Colon (tissue), 2 donors: ENCODE results near the gene DPYSL5.

Experiments used
- FAIRE-seq: peaks from 2 replicates; lab custom pipeline; 2012; peaks lifted over from hg19 to GRCh38; lab: Jason Lieb, UNC
- donor health status: control.
- donor health status: control.

The DPYSL5 gene

DNA sequence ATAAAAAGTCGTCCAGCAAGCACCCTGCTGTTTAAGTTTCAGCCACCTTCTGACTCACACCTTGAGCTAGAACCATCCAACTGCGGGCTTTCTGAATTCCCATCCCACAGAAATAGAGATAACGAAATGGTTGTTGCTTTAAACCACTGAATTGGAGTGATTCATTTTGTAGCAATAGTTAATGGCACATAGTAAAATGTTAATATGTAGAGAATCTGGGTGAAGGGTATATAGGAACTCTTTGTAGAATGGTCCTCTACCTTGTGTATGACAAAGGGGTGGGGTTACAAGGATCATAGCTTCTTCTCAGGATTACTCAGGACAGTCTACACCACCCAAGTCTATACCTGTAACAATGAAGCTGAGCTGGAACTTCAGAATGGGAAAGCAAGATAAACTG, 120.1 kb downstream of the DPYSL5 start:
- no peak for FAIRE-seq

- no peak for FAIRE-seq
Observed at GRCh38 chr2:26969077-26969844, 121.3 kb downstream of the DPYSL5 start.

DNA sequence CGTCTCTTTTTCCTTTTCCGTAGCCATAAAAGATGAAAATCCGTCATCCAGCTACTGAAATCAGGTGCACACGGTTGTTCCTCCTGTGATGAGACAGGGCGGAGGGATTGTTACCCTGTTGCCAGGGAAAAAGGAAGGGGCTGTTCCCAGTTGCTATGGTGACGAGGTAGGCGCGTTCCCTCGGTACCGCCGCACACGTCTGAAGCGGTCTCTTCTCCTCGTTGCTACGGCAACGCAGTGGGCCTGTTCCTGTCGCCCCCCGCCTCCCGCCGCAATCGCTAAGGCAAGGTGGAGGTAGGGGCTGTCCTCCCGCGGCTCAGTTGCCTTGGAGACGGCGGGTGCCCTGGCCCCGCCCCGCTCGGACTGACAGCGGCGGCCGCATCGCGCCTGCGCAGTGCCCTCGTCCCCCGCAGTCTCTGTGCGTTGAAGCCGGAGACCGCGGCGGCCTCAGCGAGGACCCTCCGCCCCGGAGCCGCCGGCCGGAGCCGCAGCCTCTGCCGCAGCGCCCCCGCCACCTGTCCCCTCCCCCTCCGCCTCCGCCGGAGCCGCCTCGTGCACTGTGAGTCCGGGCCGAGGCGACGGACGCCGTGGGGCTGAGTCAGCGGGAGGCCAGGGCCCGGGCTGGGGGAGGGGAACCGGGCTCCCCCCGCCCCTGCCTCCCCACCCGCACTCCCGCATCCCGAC, 122.5 kb downstream of the DPYSL5 start, which contains the start of gene MAPRE3:
Gene MAPRE3, plus strand, starts transcription at position 394 of the 684 bp plus-strand sequence. CDS start 51,582 bp downstream, outside the sequence.
- FAIRE-seq: no peak

GRCh38 chr2:26970928-26971627, 123.1 kb downstream of the DPYSL5 start:
- FAIRE-seq: no peak

- no peak for FAIRE-seq
Observed at GRCh38 chr2:26971911-26972786, 124.2 kb downstream of the DPYSL5 start.

- no peak for FAIRE-seq
Observed at GRCh38 chr2:26974352-26974751, 126.4 kb downstream of the DPYSL5 start.

DNA sequence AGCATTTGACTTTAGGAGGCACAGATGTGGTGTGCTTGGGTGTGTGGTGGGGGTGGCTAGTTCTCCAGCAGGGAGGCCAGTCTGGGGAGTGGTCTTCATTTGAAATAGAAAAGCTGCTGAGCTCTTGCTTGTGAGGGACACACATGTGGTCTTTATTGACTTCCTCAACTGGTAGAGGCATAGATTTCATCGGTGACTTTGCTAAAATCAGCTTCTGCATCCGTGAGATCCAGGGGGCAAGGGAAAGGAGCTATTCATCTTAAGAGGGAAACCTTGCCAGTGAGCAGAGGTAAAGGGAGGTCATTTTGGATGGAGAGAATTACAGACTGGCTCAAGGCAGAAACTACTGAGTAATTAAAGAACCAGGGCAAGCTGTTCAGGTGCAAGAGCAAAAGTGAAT, 127.2 kb downstream of the DPYSL5 start:
- FAIRE-seq: no peak

DNA sequence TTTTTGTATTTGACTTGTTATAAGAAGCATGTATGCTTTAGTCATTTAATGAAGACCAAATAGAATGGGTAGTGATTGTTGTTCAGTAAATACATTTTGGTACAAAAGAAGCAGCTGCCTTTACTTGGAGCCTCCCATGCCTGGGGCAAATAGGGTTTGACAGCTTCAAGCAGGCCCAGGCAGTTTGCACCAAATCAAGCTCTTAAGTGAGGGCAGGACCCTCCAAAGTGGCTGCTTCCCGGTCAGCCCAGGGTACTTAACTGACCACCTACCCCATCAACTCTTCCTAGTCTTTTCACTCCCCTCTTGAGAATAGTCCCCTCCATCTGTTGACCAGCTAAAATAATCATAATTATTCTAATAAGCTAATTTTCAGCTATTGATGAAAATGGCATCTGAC, 127.7 kb downstream of the DPYSL5 start:
- no peak for FAIRE-seq

- FAIRE-seq: no peak
Observed at GRCh38 chr2:26976237-26976636, 128.3 kb downstream of the DPYSL5 start.

GRCh38 chr2:26977012-26977411, 129.1 kb downstream of the DPYSL5 start:
- FAIRE-seq: no peak

DNA sequence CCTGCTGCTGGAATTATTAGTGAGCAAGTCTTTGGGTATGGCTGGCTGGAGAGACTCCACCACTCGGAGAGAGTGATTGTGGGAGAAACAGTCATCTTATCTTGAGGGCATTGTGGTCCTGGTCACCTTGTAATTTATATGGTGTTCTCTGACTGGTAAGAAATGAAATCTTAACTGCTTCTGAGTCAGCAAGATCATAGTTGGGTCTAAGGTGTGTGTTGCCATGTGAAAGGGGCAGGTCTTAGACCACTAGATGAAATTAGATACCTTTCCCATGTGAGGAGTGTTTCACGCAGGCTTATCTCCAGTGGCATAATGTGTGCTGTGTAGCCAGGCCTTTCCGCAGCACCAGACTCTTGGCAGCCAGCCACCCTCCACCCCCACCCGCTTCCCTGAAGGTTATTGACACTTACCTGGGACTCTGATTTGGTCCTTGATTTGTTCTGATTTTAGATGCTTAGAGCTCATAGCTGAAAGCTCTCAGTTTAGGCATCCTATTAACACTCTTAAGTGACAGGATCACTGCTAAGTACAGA, 130.2 kb downstream of the DPYSL5 start:
- no peak for FAIRE-seq

DNA sequence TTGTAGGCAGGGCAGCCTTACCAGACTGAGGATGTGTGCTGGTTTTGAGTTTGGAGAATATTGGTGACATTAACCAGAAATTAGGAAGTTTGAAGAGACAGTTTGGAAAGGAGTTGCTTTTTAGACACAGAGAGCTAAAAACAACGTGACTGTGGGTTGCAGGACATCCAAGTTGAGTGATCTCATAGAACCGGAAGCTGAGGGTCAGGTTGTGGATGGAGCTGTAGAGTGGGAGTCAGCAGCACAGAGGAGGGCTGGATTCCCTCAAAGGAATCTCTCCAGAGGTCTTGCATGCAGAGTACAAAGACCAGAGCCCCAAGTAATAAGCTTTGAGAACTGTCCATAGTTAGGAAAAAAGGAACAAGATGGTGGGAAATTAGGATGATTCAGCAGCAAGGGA, 131.8 kb downstream of the DPYSL5 start:
- FAIRE-seq: no peak

DNA sequence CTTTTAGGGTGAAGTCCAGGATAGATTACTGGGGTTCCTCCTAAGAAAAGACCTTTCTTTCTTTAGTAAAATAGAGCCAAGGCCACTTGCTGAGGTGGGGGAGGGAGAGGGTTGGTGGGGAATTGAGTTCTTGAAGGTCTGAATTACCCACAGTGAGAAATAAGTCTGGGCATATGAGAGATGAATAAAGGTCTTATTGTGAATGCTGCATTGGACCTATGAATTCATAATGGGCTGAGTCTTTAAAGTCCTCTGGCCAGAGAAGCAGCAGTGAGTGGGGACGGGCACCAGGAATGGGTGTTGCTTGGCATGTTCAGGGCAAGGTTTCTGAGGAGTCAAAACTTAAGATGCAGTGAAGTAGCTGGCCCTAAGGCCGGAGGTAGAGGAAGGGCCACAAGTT, 133.0 kb downstream of the DPYSL5 start:
- no peak for FAIRE-seq

- no peak for FAIRE-seq
Observed at GRCh38 chr2:26982102-26982742, 134.3 kb downstream of the DPYSL5 start.

GRCh38 chr2:26983746-26984145, 135.8 kb downstream of the DPYSL5 start:
- no peak for FAIRE-seq

- no peak for FAIRE-seq
Observed at GRCh38 chr2:26985807-26986206, 137.9 kb downstream of the DPYSL5 start.

DNA sequence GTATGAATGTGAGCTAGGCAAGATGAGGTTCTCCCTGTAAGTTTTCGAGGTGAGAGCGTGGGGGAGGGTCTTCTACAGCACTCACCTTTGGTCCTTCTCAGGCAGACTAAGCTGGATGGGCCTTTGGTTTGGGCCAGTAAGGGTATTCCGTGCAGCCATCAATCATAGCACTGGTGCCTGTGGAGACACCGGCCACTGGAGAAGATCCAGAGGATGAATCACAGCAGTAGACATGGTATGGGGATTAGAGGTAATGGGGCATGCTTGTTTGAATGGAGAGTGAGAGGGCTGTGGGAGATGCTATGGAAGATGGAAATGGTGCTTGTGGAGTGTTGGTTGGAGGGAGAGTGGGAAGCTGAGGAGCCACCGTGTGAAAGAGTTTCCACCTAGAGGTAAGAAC, 138.6 kb downstream of the DPYSL5 start:
- no peak for FAIRE-seq

- no peak for FAIRE-seq
Observed at GRCh38 chr2:26988058-26988860, 140.3 kb downstream of the DPYSL5 start.

- no peak for FAIRE-seq
Observed at GRCh38 chr2:26989156-26989555, 141.2 kb downstream of the DPYSL5 start.

GRCh38 chr2:26991717-26992116, 143.8 kb downstream of the DPYSL5 start:
- FAIRE-seq: no peak
